H1 (cell line): ENCODE results near the gene DENND2A. TPM values are rescaled to one million over a fixed set of nuclear protein-coding genes. Genes with fewer than 3 reads are reported as not detected.
A peak's percentile ranks its signal among the peaks of the same experiment; 100 is the strongest.

Source experiments
- CTCF ChIA-PET: fragments of 300-600 bp; sonication (Branson Sonifier 250); formaldehyde crosslinking; loops from one replicate; lab custom pipeline; 2021; ENCODE audit not compliant: partially characterized antibody; lab: Charles Lee
- POLR2A ChIA-PET: fragments of 300-600 bp; sonication (Branson Sonifier 250); formaldehyde crosslinking; loops from one replicate; lab custom pipeline; 2021; ENCODE audit warnings: inconsistent platforms; ENCODE audit not compliant: partially characterized antibody; lab: Charles Lee
- DNase-seq, 2 experiments: peaks; one replicate each; pipeline versions ENCODE4 v3.0.0 to v3.0.0-alpha.2; 2010 to 2022; ENCODE audit warnings: low spot score in 2 of 2, low read depth in 1 of 2, mixed read lengths in 1 of 2
- FAIRE-seq: peaks from 2 replicates; lab custom pipeline; 2011; peaks lifted over from hg19 to GRCh38; lab: Jason Lieb, UNC
- H2AFZ ChIP-seq: 2 replicates; pipeline ENCODE4 v1.8.1; 2012; ENCODE audit warnings: low read length, inconsistent platforms
- H2AK5ac ChIP-seq: 2 replicates; pipeline ENCODE4 v1.6.1; 2013; ENCODE audit warnings: low read depth, low read length
- H2BK120ac ChIP-seq: replicated peaks from 2 replicates; pipeline ENCODE3; 2013; ENCODE audit warnings: low read depth, low read length, inconsistent platforms
- H2BK12ac ChIP-seq: 2 replicates; pipeline ENCODE4 v1.6.1; 2013; ENCODE audit warnings: low read depth, low read length
- H2BK15ac ChIP-seq: 2 replicates; pipeline ENCODE4 v1.6.1; 2013; ENCODE audit warnings: low read length
- H2BK20ac ChIP-seq: 2 replicates; pipeline ENCODE4 v1.6.1; 2013; ENCODE audit warnings: low read length
- H2BK5ac ChIP-seq: 2 replicates; pipeline ENCODE4 v1.6.1; 2013; ENCODE audit warnings: low read depth, low read length
- H3K14ac ChIP-seq: 2 replicates; pipeline ENCODE4 v1.6.1; 2013; ENCODE audit warnings: inconsistent platforms; ENCODE audit not compliant: insufficient read length
- H3K18ac ChIP-seq: 2 replicates; pipeline ENCODE4 v1.6.1; 2013; ENCODE audit warnings: low read length; ENCODE audit errors: extremely low read depth
- H3K23ac ChIP-seq: 2 replicates; pipeline ENCODE4 v1.6.1; 2013; ENCODE audit warnings: inconsistent platforms; ENCODE audit not compliant: insufficient read length
- H3K23me2 ChIP-seq: 2 replicates; pipeline ENCODE4 v1.6.1; 2013; ENCODE audit warnings: low read depth, low read length
- H3K27ac ChIP-seq: 2 replicates; pipeline ENCODE4 v1.6.1; 2011; ENCODE audit warnings: low read depth, low read length, inconsistent platforms
- H3K27me3 ChIP-seq, 4 experiments: replicated peaks in 1 of 4; 1 replicate in 1 of 4; 2 replicates in 3 of 4; pipeline versions ENCODE4 v1.6.1 to v1.8.1; 2011 to 2013; ENCODE audit warnings: low read length in 3 of 4, mild to moderate bottlenecking in 3 of 4, inconsistent platforms in 2 of 4, mixed read lengths in 2 of 4, moderate library complexity in 1 of 4; ENCODE audit not compliant: control insufficient read depth in 3 of 4, insufficient read depth in 3 of 4; ENCODE audit errors: extremely low read depth in 1 of 4
- H3K36me3 ChIP-seq, 4 experiments: 2 replicates each; pipeline versions ENCODE4 v1.6.1 to v1.8.1; 2011 to 2013; ENCODE audit warnings: mild to moderate bottlenecking in 4 of 4, low read length in 3 of 4, moderate library complexity in 2 of 4, control low read depth in 1 of 4, inconsistent platforms in 1 of 4; ENCODE audit not compliant: insufficient read depth in 4 of 4, control insufficient read depth in 2 of 4
- H3K4ac ChIP-seq: replicated peaks from 2 replicates; pipeline ENCODE3; 2013; ENCODE audit warnings: low read length, low read depth, mixed read lengths, inconsistent platforms; ENCODE audit not compliant: insufficient read length
- H3K4me1 ChIP-seq, 4 experiments: replicated peaks in 1 of 4; 1 replicate in 1 of 4; 2 replicates in 3 of 4; pipeline versions ENCODE4 v1.6.1 to v1.8.1; 2011 to 2013; ENCODE audit warnings: low read length in 3 of 4, inconsistent platforms in 2 of 4, mixed read lengths in 1 of 4; ENCODE audit not compliant: insufficient read depth in 4 of 4, control insufficient read depth in 3 of 4
- H3K4me2 ChIP-seq, 2 experiments: 2 replicates each; pipeline versions ENCODE4 v1.6.1 to v1.8.1; 2011 to 2013; ENCODE audit warnings: low read depth in 2 of 2, low read length in 2 of 2, control low read depth in 1 of 2, inconsistent platforms in 1 of 2, mild to moderate bottlenecking in 1 of 2; ENCODE audit not compliant: insufficient read depth in 1 of 2
- H3K4me3 ChIP-seq, 4 experiments: fragments of 200-600, 300-600 bp in 1 of 4; sonication (generic), shearing (Covaris generic), sonication (Bioruptor Twin) in 1 of 4; 2 replicates each; pipeline versions ENCODE4 v1.5.1 to v1.8.1; 2011 to 2016; ENCODE audit warnings: low read length in 4 of 4, low read depth in 3 of 4, control low read depth in 2 of 4, inconsistent platforms in 2 of 4, mild to moderate bottlenecking in 2 of 4, mixed read lengths in 1 of 4, moderate library complexity in 1 of 4; ENCODE audit not compliant: insufficient read depth in 2 of 4; ENCODE audit errors: extremely low read depth in 1 of 4
- H3K56ac ChIP-seq: replicated peaks from 2 replicates; pipeline ENCODE3; 2013; ENCODE audit warnings: low read depth, mild to moderate bottlenecking, mixed read lengths, low read length, inconsistent platforms; ENCODE audit not compliant: insufficient read length
- H3K79me1 ChIP-seq: 2 replicates; pipeline ENCODE4 v1.6.1; 2013; ENCODE audit warnings: low read depth, low read length, control low read depth
- H3K79me2 ChIP-seq, 2 experiments: 2 replicates each; pipeline versions ENCODE4 v1.6.1 to v1.8.1; 2012 to 2013; ENCODE audit warnings: low read length in 2 of 2, mild to moderate bottlenecking in 2 of 2, inconsistent platforms in 1 of 2; ENCODE audit not compliant: insufficient read depth in 2 of 2, control insufficient read depth in 1 of 2
- H3K9ac ChIP-seq, 4 experiments: replicated peaks in 1 of 4; 1 replicate in 1 of 4; 2 replicates in 3 of 4; pipeline versions ENCODE4 v1.6.1 to v1.8.1; 2011 to 2013; ENCODE audit warnings: low read depth in 3 of 4, low read length in 3 of 4, control low read depth in 2 of 4, mild to moderate bottlenecking in 2 of 4, moderate library complexity in 2 of 4, inconsistent platforms in 1 of 4; ENCODE audit errors: extremely low read depth in 1 of 4
- H3K9me3 ChIP-seq, 2 experiments: 2 replicates each; pipeline versions ENCODE4 v1.6.1 to v1.8.1; 2012 to 2013; ENCODE audit warnings: mild to moderate bottlenecking in 2 of 2, moderate library complexity in 2 of 2, control low read depth in 1 of 2, inconsistent platforms in 1 of 2, low read depth in 1 of 2, low read length in 1 of 2, mixed read lengths in 1 of 2; ENCODE audit not compliant: insufficient read depth in 2 of 2
- H4K20me1 ChIP-seq, 2 experiments: replicated peaks in 1 of 2; 2 replicates each; pipeline versions ENCODE3 to v1.8.1; 2011 to 2013; ENCODE audit warnings: inconsistent platforms in 2 of 2, low read length in 2 of 2, mild to moderate bottlenecking in 1 of 2; ENCODE audit not compliant: insufficient read depth in 2 of 2, control insufficient read depth in 1 of 2
- H4K5ac ChIP-seq: 2 replicates; pipeline ENCODE4 v1.6.1; 2013; ENCODE audit warnings: low read length, low read depth, mixed read lengths, inconsistent platforms; ENCODE audit not compliant: insufficient read length
- H4K8ac ChIP-seq: 2 replicates; pipeline ENCODE4 v1.8.0; 2013; ENCODE audit warnings: mild to moderate bottlenecking, moderate library complexity, low read length, inconsistent platforms; ENCODE audit not compliant: insufficient read depth; ENCODE audit errors: extremely low read depth
- H4K91ac ChIP-seq: replicated peaks from 2 replicates; pipeline ENCODE3; 2013; ENCODE audit warnings: low read length, mixed read lengths, inconsistent platforms; ENCODE audit not compliant: insufficient read length
- CHD2 ChIP-seq: IDR thresholded peaks from 2 replicates; pipeline ENCODE4 v1.6.1; 2012; ENCODE audit warnings: low read length, improper control_type of control experiment
- EZH2 ChIP-seq: fragments of 200-600 bp; sonication (generic); IDR thresholded peaks from 2 replicates; pipeline ENCODE4 v1.7.1; 2012; ENCODE audit warnings: low read depth, mild to moderate bottlenecking, moderate library complexity, low read length, inconsistent platforms; ENCODE audit not compliant: severe bottlenecking
- MAFK ChIP-seq: IDR thresholded peaks from 2 replicates; pipeline ENCODE4 v1.6.1; 2012; ENCODE audit warnings: low read depth, mild to moderate bottlenecking, improper control_type of control experiment, low read length
- NRF1 ChIP-seq: IDR thresholded peaks from 2 replicates; pipeline ENCODE4 v1.6.1; 2011; ENCODE audit warnings: mild to moderate bottlenecking, low read depth, low read length, improper control_type of control experiment
- POLR2A ChIP-seq, 2 experiments: IDR thresholded peaks; 1 replicate in 1 of 2; 2 replicates in 1 of 2; pipeline ENCODE4 v1.6.1; 2011; ENCODE audit warnings: low read depth in 2 of 2, low read length in 2 of 2, mild to moderate bottlenecking in 2 of 2; ENCODE audit errors: control extremely low read depth in 1 of 2
- RFX5 ChIP-seq: IDR thresholded peaks from 2 replicates; pipeline ENCODE4 v1.6.1; 2011; ENCODE audit warnings: low read depth, low read length, improper control_type of control experiment, borderline replicate concordance
- SAP30 ChIP-seq: fragments of 300-600 bp; sonication (generic); IDR thresholded peaks from 2 replicates; pipeline ENCODE4 v1.7.1; 2012; ENCODE audit warnings: low read length, moderate library complexity, mild to moderate bottlenecking, inconsistent platforms; ENCODE audit not compliant: insufficient read depth, insufficient replicate concordance
- WGBS, 2 experiments: shearing (Covaris generic) in 1 of 2; methylation state at CpG; one replicate each; pipeline versions ENCODE4 v1.1.6 to v1.1.7; 2013 to 2015; ENCODE audit warnings: low lambda C conversion rate in 2 of 2, mixed read lengths in 2 of 2, inconsistent platforms in 1 of 2, low coverage in 1 of 2, missing lambda C conversion rate in 1 of 2; ENCODE audit not compliant: insufficient replicate concordance in 2 of 2, insufficient coverage in 1 of 2, insufficient read length in 1 of 2; ENCODE audit errors: extremely low coverage in 1 of 2, missing lambda C conversion rate in 1 of 2; 5-methylcytosine and 5-hydroxymethylcytosine counted together
- polyA plus RNA-seq, 7 experiments: library from polyadenylated mRNA; depleted of rRNA in 3 of 7; stranded (reverse) in 5 of 7; unstranded in 2 of 7; fragments of >200 nt in 5 of 7; fragments of 200-250 nt in 2 of 7; gene quantifications; 1 replicate in 5 of 7; 2 replicates in 1 of 7; 4 replicates in 1 of 7; pipeline versions ENCODE4 v1.2.1 to v1.2.3, GENCODE V29; 2011 to 2013; ENCODE audit warnings: missing spikeins in 2 of 7, mixed read lengths in 2 of 7
- total RNA-seq: library from RNA; stranded (reverse); fragmentation: NEBNext Ultra II Directional; extraction: Animal tissue kit (Norgen Biotek cat#: 25700); gene quantifications from 2 replicates; pipeline ENCODE4 v1.2.1, GENCODE V29; 2021

DENND2A gene
- total and polyA plus RNA-seq, 2 of the 8 experiments (the other 6 are each of a cell fraction or from before 2014, with no cell fraction given) = 5.0 to 13.0 TPM

DNA sequence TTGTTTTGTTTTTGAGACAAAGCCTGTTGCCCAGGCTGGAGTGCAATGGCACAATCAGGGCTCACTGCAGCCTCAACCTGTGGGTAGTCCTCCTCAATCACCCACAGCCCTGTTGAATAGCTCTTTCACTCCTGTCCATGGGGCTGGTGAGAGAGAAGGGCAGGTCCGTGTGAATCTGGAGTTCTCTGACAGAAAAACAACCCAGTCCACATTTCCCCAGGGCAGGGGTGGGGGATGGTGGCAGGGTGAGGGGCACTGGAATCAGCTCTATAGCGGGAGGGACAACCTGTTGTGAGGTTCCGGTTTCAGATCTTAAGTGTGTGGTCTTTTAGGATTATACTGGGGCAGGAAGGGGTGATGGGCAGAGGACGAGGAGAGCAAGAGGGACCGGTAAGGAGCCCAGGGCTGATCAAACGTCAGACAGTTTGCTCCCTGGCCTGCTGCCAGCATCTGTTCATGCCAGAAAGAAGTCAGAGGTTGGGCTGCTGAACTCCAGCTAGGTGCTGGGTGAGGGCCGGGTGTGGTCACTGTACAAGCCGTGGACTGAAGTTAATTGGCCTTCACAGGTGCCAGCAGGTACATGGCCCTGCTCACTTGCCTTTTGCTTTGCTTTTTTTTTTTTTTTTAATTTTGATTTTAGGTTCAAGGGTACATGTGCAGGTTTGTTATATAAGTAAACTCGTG, 128.2 kb downstream of the DENND2A start:
- H3K18ac ChIP-seq = peak overlapping the region; percentile 24; the same call in 1 of the 2 replicates
- 0 out of 2 replicates have a peak overlapping the region, but pooled peaks have one; percentile 49 for H2AFZ ChIP-seq
- H3K27me3 ChIP-seq = no peaks in the 10 kb centered on the region
- 64% methylated on average over 9 of the region's 9 CpGs; no CpG with 5 or more reads in 1 of the 2 experiments for WGBS, 2 experiments
- no peaks in the 10 kb centered on the region for H3K79me1 ChIP-seq
- no peak overlapping the region for H2BK20ac ChIP-seq
- H3K56ac ChIP-seq = no peak overlapping the region
- no peaks in the 10 kb centered on the region for H4K20me1 ChIP-seq
- H4K91ac ChIP-seq = no peak overlapping the region
- H2BK5ac ChIP-seq = no peak overlapping the region; the same call in 1 of the 2 replicates
- ChIA-PET POLR2A (no interaction called here), CTCF (interaction anchor here (0.6 to 18.4 kb wide), 4 partner anchors 28 to 132 kb away, joined by 3 to 322 read pairs (median 10); partner anchors contain the start of gene DENND2A)
- H3K4me1 ChIP-seq = no peaks in the 10 kb centered on the region
- FAIRE-seq = no peak
- DNase-seq = no peak
- peak overlapping the region; percentile 20; the same call in 1 of the 2 replicates for H4K8ac ChIP-seq
- H3K14ac ChIP-seq = no peak overlapping the region
- H3K4me3 ChIP-seq = no peak overlapping the region
- no peak overlapping the region for H2BK12ac ChIP-seq
- H3K9ac ChIP-seq = no peak overlapping the region
- no peak overlapping the region for H2BK15ac ChIP-seq
- no peak overlapping the region for H3K27ac ChIP-seq
- H2AK5ac ChIP-seq = no peak overlapping the region
- H3K4ac ChIP-seq = no peak overlapping the region
- no peak overlapping the region for H4K5ac ChIP-seq
- H3K9me3 ChIP-seq = no peaks in the 10 kb centered on the region
- no peak overlapping the region for H3K4me2 ChIP-seq
- no peak overlapping the region for H3K23ac ChIP-seq
- H3K79me2 ChIP-seq = no peaks in the 10 kb centered on the region
- no peaks in the 10 kb centered on the region for H3K36me3 ChIP-seq
- H2BK120ac ChIP-seq = no peak overlapping the region
- H3K23me2 ChIP-seq = no peaks in the 10 kb centered on the region
- TF ChIP-seq EZH2 = no peak
- no peak for TF ChIP-seq NRF1
- no peak for TF ChIP-seq MAFK
- TF ChIP-seq CHD2 = no peak
- TF ChIP-seq SAP30 = no peak
- no peak for TF ChIP-seq POLR2A (IDR thresholded peaks at IDR 0.05; ENCODE audit: control extremely low read depth in 1 of 2, low read depth in 2 of 2, low read length in 2 of 2)
- no peak for TF ChIP-seq RFX5
